Osteoblast (primary cell): ENCODE data around the gene TMEM208. TPM values are rescaled to one million over a fixed set of nuclear protein-coding genes. Genes with fewer than 3 reads are reported as not detected.

Experiments
- DNase-seq: peaks from one replicate; pipeline ENCODE4 v3.0.0; 2011; ENCODE audit warnings: low spot score, mixed read lengths; ENCODE audit not compliant: insufficient read length; ENCODE audit errors: missing footprints
- H2AFZ ChIP-seq: 2 replicates; pipeline ENCODE4 v1.6.0; 2011; ENCODE audit warnings: mild to moderate bottlenecking, low read length
- H3K27ac ChIP-seq: 2 replicates; pipeline ENCODE4 v1.5.1; 2011; ENCODE audit warnings: mild to moderate bottlenecking, low read depth, low read length, moderate library complexity
- H3K27me3 ChIP-seq: 2 replicates; pipeline ENCODE4 v1.6.0; 2012; ENCODE audit warnings: mild to moderate bottlenecking, control low read depth, inconsistent platforms, low read length, moderate library complexity; ENCODE audit not compliant: insufficient read depth
- H3K36me3 ChIP-seq: 2 replicates; pipeline ENCODE4 v1.5.1; 2011; ENCODE audit warnings: mild to moderate bottlenecking, low read length, control low read depth, moderate library complexity; ENCODE audit not compliant: insufficient read depth
- H3K4me1 ChIP-seq: 2 replicates; pipeline ENCODE4 v1.5.1; 2011; ENCODE audit warnings: mild to moderate bottlenecking, low read length, control low read depth, moderate library complexity; ENCODE audit not compliant: insufficient read depth
- H3K4me2 ChIP-seq: 2 replicates; pipeline ENCODE4 v1.6.0; 2011; ENCODE audit warnings: mild to moderate bottlenecking, low read length; ENCODE audit not compliant: insufficient read depth
- H3K4me3 ChIP-seq: fragments of 200-600 bp; sonication (generic); 3 replicates; pipeline ENCODE4 v1.5.1; 2012; ENCODE audit warnings: mild to moderate bottlenecking, low read length, inconsistent platforms; ENCODE audit not compliant: insufficient read depth
- H3K79me2 ChIP-seq: 2 replicates; pipeline ENCODE4 v1.6.0; 2012; ENCODE audit warnings: mild to moderate bottlenecking, low read length, control low read depth, inconsistent platforms; ENCODE audit not compliant: insufficient read depth
- H3K9me3 ChIP-seq: 2 replicates; pipeline ENCODE4 v1.5.1; 2011; ENCODE audit warnings: low read depth, low read length, control low read depth
- H4K20me1 ChIP-seq: 2 replicates; pipeline ENCODE4 v1.6.0; 2012; ENCODE audit warnings: mild to moderate bottlenecking, low read length, control low read depth; ENCODE audit not compliant: insufficient read depth
- total RNA-seq: library from RNA; depleted of rRNA; stranded (reverse); fragments of >200 nt; gene quantifications from 2 replicates; pipeline ENCODE4 v1.2.3, GENCODE V29; 2012
- TF ChIP-seq, protein P1 (sequence below): IDR thresholded peaks from 2 replicates; pipeline ENCODE4 v1.5.1; 2011; ENCODE audit warnings: mild to moderate bottlenecking, low read depth, low read length, moderate library complexity; ENCODE audit errors: extremely low read depth

The TMEM208 gene
- total RNA-seq, 1 donor, result 25.3 TPM

DNA sequence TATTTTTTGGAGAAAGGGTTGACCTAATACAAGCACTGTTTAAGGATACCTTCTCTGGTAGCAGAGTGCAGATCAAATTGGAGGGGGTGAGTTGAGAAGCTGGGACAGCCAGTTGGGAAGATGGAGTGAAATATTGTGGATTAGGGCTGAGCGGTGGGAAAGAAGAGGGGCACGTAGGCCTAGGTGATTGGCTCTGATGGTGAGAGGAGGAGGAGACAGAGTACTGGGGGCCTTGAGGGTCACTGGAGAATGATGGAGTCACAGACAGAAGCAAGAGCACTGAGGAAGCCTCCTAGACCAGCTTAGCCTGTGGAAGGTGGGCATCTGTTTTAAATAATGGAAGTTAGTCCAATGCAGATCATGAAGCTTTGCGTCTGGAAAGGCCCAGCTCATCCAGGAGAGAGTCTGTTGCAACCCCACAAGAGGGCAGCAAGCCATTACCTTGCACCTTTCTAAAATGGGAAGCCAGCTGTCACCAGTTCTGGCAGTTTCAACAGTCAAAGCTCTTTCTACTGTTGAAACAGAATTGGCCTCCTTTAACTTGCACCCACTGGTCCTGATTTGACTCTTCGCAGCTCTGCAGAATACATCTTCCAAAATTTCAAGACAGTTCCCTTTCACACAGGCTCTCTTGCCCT lies 33.6 kb downstream of the TMEM208 start:
- H4K20me1 ChIP-seq, result no peaks in the 10 kb centered on the region
- DNase-seq, result peak; percentile 71
- H3K9me3 ChIP-seq, result no peaks in the 10 kb centered on the region
- TF ChIP-seq, protein P1, sequence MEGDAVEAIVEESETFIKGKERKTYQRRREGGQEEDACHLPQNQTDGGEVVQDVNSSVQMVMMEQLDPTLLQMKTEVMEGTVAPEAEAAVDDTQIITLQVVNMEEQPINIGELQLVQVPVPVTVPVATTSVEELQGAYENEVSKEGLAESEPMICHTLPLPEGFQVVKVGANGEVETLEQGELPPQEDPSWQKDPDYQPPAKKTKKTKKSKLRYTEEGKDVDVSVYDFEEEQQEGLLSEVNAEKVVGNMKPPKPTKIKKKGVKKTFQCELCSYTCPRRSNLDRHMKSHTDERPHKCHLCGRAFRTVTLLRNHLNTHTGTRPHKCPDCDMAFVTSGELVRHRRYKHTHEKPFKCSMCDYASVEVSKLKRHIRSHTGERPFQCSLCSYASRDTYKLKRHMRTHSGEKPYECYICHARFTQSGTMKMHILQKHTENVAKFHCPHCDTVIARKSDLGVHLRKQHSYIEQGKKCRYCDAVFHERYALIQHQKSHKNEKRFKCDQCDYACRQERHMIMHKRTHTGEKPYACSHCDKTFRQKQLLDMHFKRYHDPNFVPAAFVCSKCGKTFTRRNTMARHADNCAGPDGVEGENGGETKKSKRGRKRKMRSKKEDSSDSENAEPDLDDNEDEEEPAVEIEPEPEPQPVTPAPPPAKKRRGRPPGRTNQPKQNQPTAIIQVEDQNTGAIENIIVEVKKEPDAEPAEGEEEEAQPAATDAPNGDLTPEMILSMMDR, result peak; percentile 67
- peaks cover 9% of the 10 kb centered on the region for H3K4me1 ChIP-seq
- no peak overlapping the region for H2AFZ ChIP-seq
- no peaks in the 10 kb centered on the region for H3K36me3 ChIP-seq
- no peaks in the 10 kb centered on the region for H3K79me2 ChIP-seq
- H3K4me3 ChIP-seq, result no peak overlapping the region
- H3K27ac ChIP-seq, result no peak overlapping the region
- no peaks in the 10 kb centered on the region for H3K27me3 ChIP-seq
- H3K4me2 ChIP-seq, result no peak overlapping the region

- peaks cover 16% of the 10 kb centered on the region for H3K4me1 ChIP-seq
- TF ChIP-seq, protein P1, result no peak
- no peak overlapping the region for H2AFZ ChIP-seq
- H3K27me3 ChIP-seq, result no peaks in the 10 kb centered on the region
- H3K4me3 ChIP-seq, result no peak overlapping the region
- no peaks in the 10 kb centered on the region for H4K20me1 ChIP-seq
- H3K79me2 ChIP-seq, result no peaks in the 10 kb centered on the region
- H3K36me3 ChIP-seq, result peaks cover 3% of the 10 kb centered on the region
- no peak overlapping the region for H3K27ac ChIP-seq
- DNase-seq, result peak; percentile 53
- H3K4me2 ChIP-seq, result no peak overlapping the region
- H3K9me3 ChIP-seq, result no peaks in the 10 kb centered on the region
Measured at GRCh38 chr16:67263201-67263600, 36.3 kb downstream of the TMEM208 start.

- Histone ChIP-seq H3K36me3 (peaks cover 3% of the 10 kb centered on the region), H3K4me2 (no peak overlapping the region), H4K20me1 (no peaks in the 10 kb centered on the region), H3K79me2 (no peaks in the 10 kb centered on the region), H3K27ac (no peak overlapping the region), H3K9me3 (no peaks in the 10 kb centered on the region), H3K27me3 (no peaks in the 10 kb centered on the region), H3K4me1 (peaks cover 25% of the 10 kb centered on the region), H3K4me3 (no peak overlapping the region), H2AFZ (no peak overlapping the region)
- TF ChIP-seq, protein P1, result peak; percentile 24
- peak; percentile 51 for DNase-seq
Measured at GRCh38 chr16:67264277-67264676, 37.3 kb downstream of the TMEM208 start.

- DNase-seq, result no peak
- no peak overlapping the region for H3K4me2 ChIP-seq
Measured at GRCh38 chr16:67264866-67265265, 37.9 kb downstream of the TMEM208 start.

More at GRCh38 chr16:67264866-67265265, 37.9 kb downstream of the TMEM208 start:
- peaks cover 3% of the 10 kb centered on the region for H3K36me3 ChIP-seq
- peaks cover 31% of the 10 kb centered on the region for H3K4me1 ChIP-seq
- H3K27me3 ChIP-seq, result no peaks in the 10 kb centered on the region
- no peaks in the 10 kb centered on the region for H3K79me2 ChIP-seq
- no peaks in the 10 kb centered on the region for H3K9me3 ChIP-seq
- TF ChIP-seq, protein P1, result no peak
- no peak overlapping the region for H3K4me3 ChIP-seq
- no peak overlapping the region for H2AFZ ChIP-seq
- no peak overlapping the region for H3K27ac ChIP-seq
- no peaks in the 10 kb centered on the region for H4K20me1 ChIP-seq
